ENCODE data around the gene CCNF.
A peak's percentile ranks its signal among the peaks of the same experiment; 100 is the strongest.
"Not testable (repeated sequence)": the region's sequence is repeated elsewhere in the genome, so short reads cannot be mapped to it uniquely, and the experiment has no call there.

CCNF gene

DNA sequence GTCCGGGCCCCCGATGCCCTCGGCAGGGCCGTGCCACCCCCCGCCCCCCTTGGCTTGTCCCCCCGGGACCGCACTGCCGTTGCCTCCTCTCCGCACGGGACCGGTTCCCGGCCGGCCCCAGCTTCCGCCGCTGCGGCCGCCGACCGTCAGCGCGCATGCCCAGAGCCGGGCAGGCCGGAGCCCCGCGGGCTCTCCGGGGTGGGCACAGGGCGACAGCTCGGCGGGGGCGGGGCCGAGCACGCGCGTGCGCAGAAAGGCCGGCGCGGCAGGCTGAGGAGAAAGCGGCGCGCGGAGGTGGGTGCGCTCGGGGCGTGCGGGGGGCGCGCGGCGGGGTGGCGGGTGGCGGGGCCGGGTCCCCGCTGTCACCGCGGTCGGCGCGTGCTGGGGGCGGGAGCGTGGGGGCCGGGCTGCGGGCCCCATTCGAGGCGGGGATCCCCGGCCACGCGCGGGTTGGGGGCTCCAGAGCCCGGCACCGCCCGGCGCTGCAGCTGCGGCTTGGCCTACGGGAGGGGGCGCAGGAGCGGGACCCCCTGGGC, 45.7 kb downstream of the CCNF start, which contains the start of gene TBC1D24:
TBC1D24 (plus strand) TSS at position 251 of the 536 bp plus-strand sequence. CDS start 21,022 bp downstream, outside the sequence.
- Histone ChIP-seq H3K4me1 (ENCODE audit: control insufficient read depth in 1 of 2, insufficient read depth in 2 of 2, low read length in 2 of 2) (peaks cover 3 to 38% of the 10 kb centered on the region in 2 donors), H3K36me3 (ENCODE audit: control insufficient read depth in 1 of 2, insufficient read depth in 2 of 2, low read length in 2 of 2) (no peaks in the 10 kb centered on the region), H3K27me3 (ENCODE audit: low read depth, low read length) (peaks cover 17% of the 10 kb centered on the region), H3K4me3 (ENCODE audit: low read depth in 1 of 2, low read length in 2 of 2) (peak within 1 kb of the TSS; percentile 50 to 77), H3K27ac (ENCODE audit: low read length) (no peak within 1 kb of the TSS), H3K9me3 (ENCODE audit: control insufficient read depth in 1 of 2, low read length in 2 of 2) (no peaks in the 10 kb centered on the region)

DNA sequence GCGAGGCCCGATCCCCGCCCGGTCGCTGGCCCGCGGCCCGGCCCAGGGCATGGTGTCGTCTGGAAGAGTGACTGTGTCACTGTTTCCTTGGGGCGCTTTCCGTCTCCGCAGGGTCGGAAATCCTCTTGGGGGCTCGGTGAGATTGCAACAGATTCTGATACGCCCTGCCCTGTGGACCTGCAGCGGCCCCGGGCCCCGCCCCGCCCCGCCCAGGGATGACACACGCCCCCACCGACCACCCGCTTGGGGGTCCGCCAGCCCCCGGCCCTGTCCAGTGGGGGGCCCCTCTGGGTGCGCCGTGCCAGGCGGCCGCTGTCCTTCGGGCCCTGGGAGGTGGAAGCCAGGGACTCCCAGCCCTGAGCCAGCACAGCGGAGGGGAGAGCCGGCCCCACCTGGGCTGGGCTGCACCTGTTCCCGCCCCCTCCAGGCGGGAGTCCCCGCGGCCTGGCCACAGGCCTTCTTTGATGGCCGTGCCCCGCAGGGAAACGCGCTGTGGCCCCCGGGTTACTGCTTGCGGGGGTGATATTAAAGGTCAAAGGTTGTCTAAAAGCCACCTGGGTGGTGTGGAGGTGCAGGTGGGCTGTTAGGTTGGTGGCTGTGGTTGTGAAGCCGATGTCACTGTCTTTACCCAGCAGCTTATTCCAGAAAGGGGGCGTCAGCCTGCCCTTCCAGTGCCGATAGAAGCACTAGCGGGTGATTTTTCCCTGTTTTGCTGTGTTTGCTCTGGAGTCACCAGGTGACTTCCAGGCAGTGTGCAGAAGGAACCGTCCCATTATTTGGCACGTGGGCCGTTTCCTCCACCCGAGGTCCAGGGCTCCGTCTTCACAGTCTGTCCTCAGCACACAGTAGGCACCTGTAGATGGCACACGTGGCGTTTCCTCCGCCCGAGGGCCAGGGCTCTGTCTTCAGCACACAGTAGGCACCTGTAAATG, 46.4 kb downstream of the CCNF start:
- Histone ChIP-seq H3K36me3 (ENCODE audit: control insufficient read depth in 1 of 2, insufficient read depth in 2 of 2, low read length in 2 of 2) (no peaks in the 10 kb centered on the region), H3K27ac (ENCODE audit: low read length) (no peak overlapping the region)

DNA sequence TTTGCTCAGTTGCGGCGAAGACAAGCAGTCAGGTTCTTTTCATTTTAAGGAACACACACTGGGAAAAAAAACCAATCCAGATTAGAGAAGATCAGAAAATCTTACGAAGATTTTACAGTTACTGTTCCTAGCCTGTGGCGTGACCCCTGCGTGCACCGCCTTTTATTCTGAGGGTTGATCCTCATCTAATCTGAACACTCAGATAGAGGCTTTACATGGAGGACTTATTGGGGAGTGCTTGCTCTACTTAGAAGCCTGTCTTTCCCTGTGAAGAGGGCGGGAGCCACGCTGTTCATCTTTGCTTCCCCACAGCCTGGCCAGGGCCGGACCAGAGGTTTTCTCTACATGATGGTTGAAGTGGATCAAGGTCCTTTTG, 47.1 kb downstream of the CCNF start:
- Histone ChIP-seq H3K27ac (ENCODE audit: low read length) (no peak overlapping the region), H3K36me3 (ENCODE audit: control insufficient read depth in 1 of 2, insufficient read depth in 2 of 2, low read length in 2 of 2) (no peaks in the 10 kb centered on the region), H3K4me3 (ENCODE audit: low read depth in 1 of 2, low read length in 2 of 2) (no peak overlapping the region), H3K4me1 (ENCODE audit: control insufficient read depth in 1 of 2, insufficient read depth in 2 of 2, low read length in 2 of 2) (peaks cover 3 to 30% of the 10 kb centered on the region in 2 donors), H3K27me3 (ENCODE audit: low read depth, low read length) (peaks cover 16% of the 10 kb centered on the region), H3K9me3 (ENCODE audit: control insufficient read depth in 1 of 2, low read length in 2 of 2) (no peaks in the 10 kb centered on the region)

More for the DNA sequence above, 46.4 kb downstream of the CCNF start:
- Histone ChIP-seq H3K4me1 (ENCODE audit: control insufficient read depth in 1 of 2, insufficient read depth in 2 of 2, low read length in 2 of 2) (peaks cover 3 to 36% of the 10 kb centered on the region in 2 donors), H3K9me3 (ENCODE audit: control insufficient read depth in 1 of 2, low read length in 2 of 2) (no peaks in the 10 kb centered on the region), H3K4me3 (ENCODE audit: low read depth in 1 of 2, low read length in 2 of 2) (peak overlapping the region; percentile 26 to 69), H3K27me3 (ENCODE audit: low read depth, low read length) (peaks cover 16% of the 10 kb centered on the region)

DNA sequence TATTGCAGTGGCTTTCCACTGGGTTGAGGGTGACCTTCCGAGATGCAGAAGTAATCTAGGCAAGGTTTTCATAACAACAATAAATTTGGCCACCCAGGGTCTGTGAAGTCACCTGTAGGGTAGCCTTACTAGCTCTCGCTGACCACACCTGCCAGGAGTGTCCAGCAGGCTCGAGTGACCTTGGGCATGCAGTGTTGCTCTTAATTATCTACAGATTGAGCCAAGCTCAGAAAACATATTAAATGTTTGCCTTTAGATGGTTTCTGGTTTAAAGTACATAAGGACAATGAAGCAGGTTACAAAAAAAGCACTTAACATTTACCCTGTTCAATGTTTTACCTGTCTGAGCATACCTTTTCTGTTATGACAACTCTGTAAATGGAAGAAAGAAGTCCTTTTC, 47.5 kb downstream of the CCNF start:
- Histone ChIP-seq H3K36me3 (ENCODE audit: control insufficient read depth in 1 of 2, insufficient read depth in 2 of 2, low read length in 2 of 2) (no peaks in the 10 kb centered on the region), H3K27me3 (ENCODE audit: low read depth, low read length) (peaks cover 16% of the 10 kb centered on the region), H3K4me1 (ENCODE audit: control insufficient read depth in 1 of 2, insufficient read depth in 2 of 2, low read length in 2 of 2) (peaks cover 3 to 26% of the 10 kb centered on the region in 2 donors), H3K4me3 (ENCODE audit: low read depth in 1 of 2, low read length in 2 of 2) (no peak overlapping the region), H3K9me3 (ENCODE audit: control insufficient read depth in 1 of 2, low read length in 2 of 2) (no peaks in the 10 kb centered on the region), H3K27ac (ENCODE audit: low read length) (no peak overlapping the region)

DNA sequence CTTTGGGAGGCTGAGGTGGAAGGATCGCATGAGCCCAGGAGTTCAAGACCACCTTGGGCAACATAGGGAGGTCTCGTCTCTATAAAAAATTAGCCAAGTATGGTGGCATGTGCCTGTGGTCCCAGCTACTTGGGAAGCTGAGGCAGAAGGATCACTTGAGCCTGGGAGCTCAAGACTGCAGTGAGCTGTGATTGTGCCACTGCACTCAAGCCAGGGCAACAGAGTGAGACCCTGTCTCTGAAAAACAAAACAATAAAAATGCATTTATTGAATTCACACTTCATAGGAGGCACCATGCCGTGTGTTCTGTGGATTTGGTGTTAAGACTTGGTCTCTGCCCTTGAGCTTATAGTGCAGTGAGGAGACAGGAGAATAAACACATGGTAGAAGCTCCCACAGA, 48.1 kb downstream of the CCNF start:
- Histone ChIP-seq H3K27ac (ENCODE audit: low read length) (no peak overlapping the region), H3K27me3 (ENCODE audit: low read depth, low read length) (peaks cover 12% of the 10 kb centered on the region), H3K4me3 (ENCODE audit: low read depth in 1 of 2, low read length in 2 of 2) (no peak overlapping the region), H3K9me3 (ENCODE audit: control insufficient read depth in 1 of 2, low read length in 2 of 2) (no peaks in the 10 kb centered on the region), H3K36me3 (ENCODE audit: control insufficient read depth in 1 of 2, insufficient read depth in 2 of 2, low read length in 2 of 2) (no peaks in the 10 kb centered on the region), H3K4me1 (ENCODE audit: control insufficient read depth in 1 of 2, insufficient read depth in 2 of 2, low read length in 2 of 2) (peaks cover 6 to 26% of the 10 kb centered on the region in 2 donors)

DNA sequence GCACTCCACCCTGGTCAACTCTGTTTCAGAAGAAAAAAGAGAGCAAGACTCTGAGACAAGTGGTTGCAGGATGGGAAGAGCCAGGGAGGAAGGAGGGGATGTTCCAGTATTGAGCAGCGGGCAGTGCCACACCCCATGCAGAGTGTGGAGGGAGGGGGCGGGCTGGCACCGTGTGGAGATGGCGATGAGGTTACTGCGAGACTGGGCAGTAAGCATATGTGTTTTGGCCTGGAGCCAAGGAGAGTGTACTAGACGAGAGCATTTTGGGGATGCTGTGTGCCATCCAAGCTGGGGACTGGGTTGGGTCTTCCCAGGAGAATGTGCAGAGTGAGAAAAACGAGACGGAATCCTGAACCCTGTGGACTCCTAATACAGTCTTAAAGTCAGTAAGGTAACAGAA, 49.0 kb downstream of the CCNF start:
- Histone ChIP-seq H3K4me3 (ENCODE audit: low read depth in 1 of 2, low read length in 2 of 2) (no peak overlapping the region), H3K27me3 (ENCODE audit: low read depth, low read length) (peaks cover 2% of the 10 kb centered on the region), H3K36me3 (ENCODE audit: control insufficient read depth in 1 of 2, insufficient read depth in 2 of 2, low read length in 2 of 2) (no peaks in the 10 kb centered on the region), H3K4me1 (ENCODE audit: control insufficient read depth in 1 of 2, insufficient read depth in 2 of 2, low read length in 2 of 2) (peaks cover 8 to 32% of the 10 kb centered on the region in 2 donors), H3K27ac (ENCODE audit: low read length) (no peak overlapping the region), H3K9me3 (ENCODE audit: control insufficient read depth in 1 of 2, low read length in 2 of 2) (no peaks in the 10 kb centered on the region)

DNA sequence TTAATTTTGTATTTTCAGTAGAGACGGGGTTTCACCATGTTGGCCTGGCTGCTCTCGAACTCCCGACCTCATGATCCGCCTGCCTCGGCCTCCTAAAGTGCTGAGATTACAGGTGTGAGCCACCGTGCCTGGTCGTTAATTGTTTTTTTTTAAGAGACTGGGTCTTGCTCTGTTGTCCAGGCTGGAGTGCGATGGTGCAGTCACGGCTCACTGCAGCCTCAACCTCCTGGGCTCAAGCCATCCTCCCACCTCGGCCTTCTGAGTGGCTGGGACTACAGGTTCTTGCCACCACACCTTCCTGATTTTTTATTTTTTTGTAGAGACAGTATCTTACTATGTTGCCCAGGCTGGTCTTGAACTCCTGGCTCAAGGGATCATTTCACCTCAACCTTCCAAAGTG, 50.7 kb downstream of the CCNF start:
- not testable (repeated sequence) for H3K4me3 ChIP-seq (ENCODE audit: low read depth in 1 of 2, low read length in 2 of 2); H3K27ac ChIP-seq (ENCODE audit: low read length)
- peaks cover 10 to 24% of the 10 kb centered on the region in 2 donors for H3K4me1 ChIP-seq (ENCODE audit: control insufficient read depth in 1 of 2, insufficient read depth in 2 of 2, low read length in 2 of 2)

DNA sequence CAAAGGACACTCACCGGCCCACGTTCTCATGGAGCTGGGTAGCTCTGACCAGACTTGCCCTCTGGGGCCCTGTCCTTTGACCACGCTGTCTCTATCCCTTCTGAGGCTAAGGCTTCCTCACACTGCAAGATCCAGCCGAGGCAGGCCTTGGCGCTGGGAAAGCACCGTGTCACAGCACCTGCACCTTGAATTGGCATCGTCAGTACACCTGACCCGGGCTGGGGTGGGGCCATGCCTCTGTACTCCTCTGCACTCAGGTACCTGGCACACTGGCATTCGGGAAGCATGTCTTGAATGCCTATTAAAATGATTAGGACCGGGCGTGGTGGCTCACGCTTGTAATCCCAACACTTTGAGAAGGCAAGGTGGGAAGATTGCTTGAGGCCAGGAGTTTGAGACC, 51.7 kb downstream of the CCNF start:
- Histone ChIP-seq H3K36me3 (ENCODE audit: control insufficient read depth in 1 of 2, insufficient read depth in 2 of 2, low read length in 2 of 2) (no peaks in the 10 kb centered on the region), H3K4me1 (ENCODE audit: control insufficient read depth in 1 of 2, insufficient read depth in 2 of 2, low read length in 2 of 2) (peaks cover 8 to 18% of the 10 kb centered on the region in 2 donors), H3K4me3 (ENCODE audit: low read depth in 1 of 2, low read length in 2 of 2) (no peak overlapping the region), H3K9me3 (ENCODE audit: control insufficient read depth in 1 of 2, low read length in 2 of 2) (no peaks in the 10 kb centered on the region), H3K27ac (ENCODE audit: low read length) (no peak overlapping the region), H3K27me3 (ENCODE audit: low read depth, low read length) (no peaks in the 10 kb centered on the region)

More for the DNA sequence above, 50.7 kb downstream of the CCNF start:
- H3K27me3 ChIP-seq (ENCODE audit: low read depth, low read length); H3K9me3 ChIP-seq (ENCODE audit: control insufficient read depth in 1 of 2, low read length in 2 of 2); H3K36me3 ChIP-seq (ENCODE audit: control insufficient read depth in 1 of 2, insufficient read depth in 2 of 2, low read length in 2 of 2): not testable (repeated sequence)

DNA sequence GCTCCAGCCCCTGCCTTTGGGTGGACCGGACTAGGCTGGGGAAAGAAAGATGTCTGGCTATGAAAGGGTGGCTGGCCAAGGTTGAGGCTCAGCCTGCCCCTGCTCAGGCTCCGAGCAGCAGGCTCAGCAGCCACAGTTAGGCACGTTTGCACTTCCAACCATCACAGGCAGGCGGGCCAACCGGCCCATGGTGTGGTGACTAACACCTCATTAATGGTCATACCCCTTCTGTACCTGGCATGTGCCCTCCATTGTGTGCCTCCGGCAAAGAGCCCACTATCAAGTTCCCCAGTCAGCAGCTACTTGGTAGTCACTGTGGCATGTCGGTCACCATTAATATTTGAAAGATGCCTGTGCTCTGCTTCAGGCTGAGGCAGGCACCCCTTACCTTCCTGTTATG, 52.4 kb downstream of the CCNF start:
- H3K27ac ChIP-seq (ENCODE audit: low read length) = no peak overlapping the region
- no peaks in the 10 kb centered on the region for H3K9me3 ChIP-seq (ENCODE audit: control insufficient read depth in 1 of 2, low read length in 2 of 2)
- H3K4me3 ChIP-seq (ENCODE audit: low read depth in 1 of 2, low read length in 2 of 2) = no peak overlapping the region
- peaks cover 6 to 15% of the 10 kb centered on the region in 2 donors for H3K4me1 ChIP-seq (ENCODE audit: control insufficient read depth in 1 of 2, insufficient read depth in 2 of 2, low read length in 2 of 2)
- H3K36me3 ChIP-seq (ENCODE audit: control insufficient read depth in 1 of 2, insufficient read depth in 2 of 2, low read length in 2 of 2) = no peaks in the 10 kb centered on the region
- no peaks in the 10 kb centered on the region for H3K27me3 ChIP-seq (ENCODE audit: low read depth, low read length)

DNA sequence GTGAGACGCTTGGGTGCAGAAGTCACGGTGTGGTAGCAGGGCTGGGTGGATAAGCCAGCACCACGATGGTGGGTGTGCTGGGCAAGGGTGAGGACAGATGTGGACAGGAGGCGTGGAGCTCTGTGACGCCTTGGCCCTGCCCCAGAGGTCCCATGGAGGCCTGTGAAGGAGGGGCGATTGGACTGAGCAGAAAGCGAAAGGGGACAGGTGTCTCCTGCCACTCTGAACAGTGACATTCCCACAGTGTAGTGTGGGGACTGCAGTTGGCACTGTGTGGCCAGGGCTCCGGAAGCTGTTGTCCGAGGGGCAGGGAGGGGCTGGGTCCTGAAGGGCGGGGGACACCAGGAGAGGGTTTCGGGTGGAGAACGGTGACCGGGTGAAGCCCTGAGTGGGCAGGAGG, 53.0 kb downstream of the CCNF start:
- peaks cover 6 to 15% of the 10 kb centered on the region in 2 donors for H3K4me1 ChIP-seq (ENCODE audit: control insufficient read depth in 1 of 2, insufficient read depth in 2 of 2, low read length in 2 of 2)
- H3K27ac ChIP-seq (ENCODE audit: low read length) = no peak overlapping the region
- no peaks in the 10 kb centered on the region for H3K36me3 ChIP-seq (ENCODE audit: control insufficient read depth in 1 of 2, insufficient read depth in 2 of 2, low read length in 2 of 2)
- H3K27me3 ChIP-seq (ENCODE audit: low read depth, low read length) = no peaks in the 10 kb centered on the region
- H3K9me3 ChIP-seq (ENCODE audit: control insufficient read depth in 1 of 2, low read length in 2 of 2) = no peaks in the 10 kb centered on the region
- no peak overlapping the region for H3K4me3 ChIP-seq (ENCODE audit: low read depth in 1 of 2, low read length in 2 of 2)

DNA sequence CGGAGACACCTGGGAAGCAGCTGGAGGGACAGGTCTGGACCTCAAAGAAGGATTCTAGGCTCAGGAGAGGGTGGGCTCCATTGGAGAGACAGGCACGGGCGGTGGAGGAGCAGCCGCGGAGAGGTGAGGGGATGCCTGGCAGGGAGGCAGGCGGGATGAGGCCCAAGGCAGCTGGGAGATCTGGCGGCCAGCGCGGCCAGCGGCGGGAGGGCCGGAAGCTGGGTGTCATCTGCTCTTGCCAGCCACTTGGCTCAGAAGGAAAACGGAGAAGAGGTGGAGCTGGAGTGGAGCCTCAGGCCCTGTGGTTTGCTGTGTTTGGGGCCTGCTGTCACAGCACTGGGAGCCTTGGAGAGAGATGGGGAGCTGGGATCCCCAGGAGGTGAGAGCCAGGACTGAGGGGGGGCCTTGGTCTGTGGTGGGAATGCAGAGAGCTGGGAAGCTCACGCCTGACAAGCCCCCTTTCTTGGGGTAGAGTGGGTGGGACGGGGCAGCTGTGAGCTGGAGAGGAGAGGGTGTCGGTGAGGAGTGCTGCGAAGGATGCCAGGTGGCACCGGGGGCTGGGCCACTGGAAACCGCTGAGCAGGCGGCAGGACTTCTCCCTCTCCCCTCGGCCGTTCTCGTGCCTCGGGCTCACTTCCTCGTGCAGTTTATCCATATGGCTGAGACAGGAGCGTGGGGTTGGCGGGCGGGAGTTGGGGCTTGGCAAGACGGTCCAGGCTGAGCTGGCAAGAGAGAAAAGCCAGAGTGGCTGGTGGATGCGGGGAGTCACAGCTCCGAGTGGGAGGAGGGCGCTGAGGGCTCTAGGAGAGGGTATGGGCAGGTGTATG, 53.7 kb downstream of the CCNF start:
- Histone ChIP-seq H3K36me3 (ENCODE audit: control insufficient read depth in 1 of 2, insufficient read depth in 2 of 2, low read length in 2 of 2) (no peaks in the 10 kb centered on the region), H3K27ac (ENCODE audit: low read length) (peak overlapping the region; percentile 8), H3K27me3 (ENCODE audit: low read depth, low read length) (no peaks in the 10 kb centered on the region), H3K4me3 (ENCODE audit: low read depth in 1 of 2, low read length in 2 of 2) (peak overlapping the region; percentile 26 to 52), H3K9me3 (ENCODE audit: control insufficient read depth in 1 of 2, low read length in 2 of 2) (no peaks in the 10 kb centered on the region), H3K4me1 (ENCODE audit: control insufficient read depth in 1 of 2, insufficient read depth in 2 of 2, low read length in 2 of 2) (peaks cover 6 to 15% of the 10 kb centered on the region in 2 donors)
